CD8-positive, alpha-beta memory T cell (primary cell): ENCODE measurements around the gene WWP2. TPM values are rescaled to one million over a fixed set of nuclear protein-coding genes. Genes with fewer than 3 reads are reported as not detected.
"Not testable (repeated sequence)": the region's sequence is repeated elsewhere in the genome, so short reads cannot be mapped to it uniquely, and the experiment has no call there.

Source experiments
- CTCF ChIA-PET: fragments of 350-600 bp; sonication (Branson Sonifier 250); formaldehyde crosslinking; loops from one replicate; lab custom pipeline; 2021; ENCODE audit warnings: antibody characterized with exemption; lab: Charles Lee
- POLR2A ChIA-PET: fragments of 350-600 bp; sonication (Branson Sonifier 250); formaldehyde crosslinking; loops from one replicate; lab custom pipeline; 2021; ENCODE audit warnings: antibody characterized with exemption; lab: Charles Lee
- DNase-seq, 5 donors: peaks; one replicate each; pipeline versions ENCODE4 v3.0.0 to v3.0.0-alpha.2; 2020 to 2022; ENCODE audit warnings: mixed read lengths in 1 of 5
- H3K27ac ChIP-seq: one replicate; pipeline ENCODE4 v1.7.0; 2013; ENCODE audit warnings: low read depth, mild to moderate bottlenecking, low read length, moderate library complexity
- H3K27me3 ChIP-seq: 2 replicates; pipeline ENCODE4 v1.7.0; 2013; ENCODE audit warnings: low read length, mild to moderate bottlenecking; ENCODE audit not compliant: insufficient read depth, poor library complexity, severe bottlenecking
- H3K36me3 ChIP-seq: 2 replicates; pipeline ENCODE4 v1.7.0; 2013; ENCODE audit warnings: mild to moderate bottlenecking, low read length, moderate library complexity; ENCODE audit not compliant: insufficient read depth
- H3K4me1 ChIP-seq: 2 replicates; pipeline ENCODE4 v1.7.0; 2013; ENCODE audit warnings: mild to moderate bottlenecking, low read length, moderate library complexity; ENCODE audit not compliant: insufficient read depth
- H3K4me3 ChIP-seq: 2 replicates; pipeline ENCODE4 v1.7.0; 2013; ENCODE audit warnings: mild to moderate bottlenecking, low read length
- H3K9me3 ChIP-seq: 2 replicates; pipeline ENCODE4 v1.7.0; 2013; ENCODE audit warnings: mild to moderate bottlenecking, low read length
- H3K27ac Mint-ChIP-seq, 8 donors: one replicate each; pipeline ENCODE4 v1.8.0; 2020 to 2021; ENCODE audit warnings: mixed read lengths in 8 of 8, mild to moderate bottlenecking in 6 of 8, inconsistent platforms in 3 of 8, moderate library complexity in 3 of 8
- H3K27me3 Mint-ChIP-seq, 2 donors: one replicate each; pipeline ENCODE4 v1.8.0; 2020 to 2021; ENCODE audit warnings: mixed read lengths in 2 of 2, mild to moderate bottlenecking in 1 of 2, moderate library complexity in 1 of 2
- H3K36me3 Mint-ChIP-seq, 3 donors: one replicate each; pipeline ENCODE4 v1.8.0; 2020 to 2021; ENCODE audit warnings: mixed read lengths in 3 of 3, inconsistent platforms in 1 of 3, mild to moderate bottlenecking in 1 of 3
- H3K4me1 Mint-ChIP-seq, 3 donors: one replicate each; pipeline ENCODE4 v1.8.0; 2020 to 2021; ENCODE audit warnings: mixed read lengths in 3 of 3, inconsistent platforms in 1 of 3, mild to moderate bottlenecking in 1 of 3
- H3K4me3 Mint-ChIP-seq, 7 donors: one replicate each; pipeline ENCODE4 v1.8.0; 2020 to 2021; ENCODE audit warnings: mixed read lengths in 7 of 7, mild to moderate bottlenecking in 6 of 7, moderate library complexity in 4 of 7, inconsistent platforms in 2 of 7
- H3K9me3 Mint-ChIP-seq, 5 donors: one replicate each; pipeline ENCODE4 v1.8.0; 2020 to 2022; ENCODE audit warnings: mixed read lengths in 5 of 5, mild to moderate bottlenecking in 3 of 5, moderate library complexity in 2 of 5, inconsistent platforms in 1 of 5
- polyA plus RNA-seq: library from polyadenylated mRNA; unstranded; fragments of 300-500 nt; fragmentation: Illumina TruSeq; gene quantifications from one replicate; pipeline ENCODE4 v1.2.3, GENCODE V29; 2021
- total RNA-seq, 2 experiments: library from RNA; stranded (reverse); gene quantifications; one replicate each; pipeline ENCODE4 v1.2.3, GENCODE V29; 2021

Gene WWP2
- total and polyA plus RNA-seq, 3 experiments from 2014 or later, result 41.0 to 50.6 (median 46.3) TPM

DNA sequence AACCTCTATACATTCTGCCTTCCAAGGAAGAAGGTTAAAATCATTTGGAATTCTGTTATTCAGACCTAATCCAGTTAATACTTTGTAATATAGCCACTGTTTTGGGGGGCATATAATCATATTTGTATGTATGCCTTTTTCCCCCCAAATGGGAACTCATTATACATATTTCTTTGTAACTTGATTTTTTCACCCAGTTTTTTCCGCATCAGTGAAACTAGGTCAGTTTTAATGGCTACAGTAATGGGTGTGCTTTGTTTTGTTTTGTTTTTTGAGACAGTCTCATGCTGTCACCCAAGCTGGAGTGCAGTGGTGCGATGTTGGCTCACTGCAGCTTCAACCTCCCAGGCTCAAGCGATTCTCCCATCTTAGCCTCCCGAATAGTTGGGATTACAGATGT is 54.9 kb downstream of the WWP2 start:
- DNase-seq, result no peak
- no peaks in the 10 kb centered on the region for H3K27me3 ChIP-seq
- no peaks in the 10 kb centered on the region for H3K4me1 ChIP-seq
- H3K4me3 ChIP-seq, result no peak overlapping the region
- Mint-ChIP-seq H3K27me3 (no peaks in the 10 kb centered on the region), H3K36me3 (peaks cover 16 to 57% (median 26%) of the 10 kb centered on the region in 3 donors), H3K27ac (no peak overlapping the region), H3K4me1 (peaks cover under 1 to 5% (median 2%) of the 10 kb centered on the region in 3 donors), H3K4me3 (no peak overlapping the region), H3K9me3 (peaks cover 0 to 4% (median 0%) of the 10 kb centered on the region in 5 donors)
- no peaks in the 10 kb centered on the region for H3K9me3 ChIP-seq
- H3K36me3 ChIP-seq, result peaks cover 9% of the 10 kb centered on the region
- CTCF ChIA-PET, result interaction anchor here (0.6 kb wide), 1 partner anchor 9 kb away, joined by 3 read pairs; no protein-coding TSS in a partner anchor
- POLR2A ChIA-PET, result no interaction called here
- H3K27ac ChIP-seq, result no peak overlapping the region

- DNase-seq, result no peak
- Histone ChIP-seq H3K4me1 (no peaks in the 10 kb centered on the region), H3K27me3 (no peaks in the 10 kb centered on the region), H3K4me3 (no peak overlapping the region), H3K36me3 (peaks cover 4% of the 10 kb centered on the region), H3K9me3 (no peaks in the 10 kb centered on the region), H3K27ac (no peak overlapping the region)
- Mint-ChIP-seq H3K9me3 (peaks cover 0 to 4% (median 0%) of the 10 kb centered on the region in 5 donors), H3K4me3 (no peak overlapping the region), H3K36me3 (peaks cover 15 to 60% (median 26%) of the 10 kb centered on the region in 3 donors), H3K4me1 (peaks cover 1 to 6% (median 5%) of the 10 kb centered on the region in 3 donors), H3K27ac (peak overlapping the region in 1 of 8 donors; percentile 93), H3K27me3 (no peaks in the 10 kb centered on the region)
- CTCF ChIA-PET, result no interaction called here
- POLR2A ChIA-PET, result no interaction called here
Measured at GRCh38 chr16:69818891-69819545, 56.9 kb downstream of the WWP2 start.

DNA sequence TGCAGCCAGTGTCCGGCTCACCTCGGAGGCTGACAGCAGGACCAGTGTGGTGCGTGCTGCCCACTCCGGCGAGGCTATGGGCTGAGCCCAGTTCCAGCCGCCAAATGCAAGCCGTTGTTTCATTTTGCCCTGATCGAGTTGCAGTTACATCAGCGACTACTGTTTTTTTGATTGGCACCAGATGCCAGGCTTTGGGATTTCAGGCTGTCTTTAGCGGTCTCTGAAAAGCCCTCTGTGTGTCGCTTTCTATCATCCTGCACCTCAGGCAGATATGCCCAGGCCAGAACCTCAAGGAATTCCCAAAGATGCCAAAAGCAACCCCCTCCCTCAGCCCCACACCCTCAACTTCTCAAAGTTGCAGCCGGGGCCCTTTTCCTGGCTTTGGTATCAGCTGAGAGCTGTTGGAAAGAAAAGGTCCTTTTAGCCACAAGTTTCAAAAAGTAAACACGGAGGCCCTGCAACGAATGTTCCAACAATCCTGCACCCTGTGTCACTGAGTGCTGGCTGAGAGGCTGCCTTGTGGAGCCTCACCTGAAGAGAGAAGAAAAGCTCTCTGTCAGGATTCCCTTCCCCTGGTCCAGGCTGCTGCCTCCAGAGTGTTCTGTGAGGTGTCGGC is 58.9 kb downstream of the WWP2 start:
- H3K9me3 Mint-ChIP-seq, result peaks cover 0 to 4% (median 0%) of the 10 kb centered on the region in 5 donors
- peaks cover 1 to 6% (median 5%) of the 10 kb centered on the region in 3 donors for H3K4me1 Mint-ChIP-seq
- ChIA-PET POLR2A (no interaction called here), CTCF (no interaction called here)
- Histone ChIP-seq H3K27me3 (no peaks in the 10 kb centered on the region), H3K4me3 (no peak overlapping the region), H3K9me3 (no peaks in the 10 kb centered on the region), H3K36me3 (peaks cover 4% of the 10 kb centered on the region), H3K27ac (no peak overlapping the region), H3K4me1 (no peaks in the 10 kb centered on the region)
- H3K27ac Mint-ChIP-seq, result no peak overlapping the region
- no peak for DNase-seq
- no peak overlapping the region for H3K4me3 Mint-ChIP-seq
- H3K36me3 Mint-ChIP-seq, result peaks cover 17 to 52% (median 26%) of the 10 kb centered on the region in 3 donors
- no peaks in the 10 kb centered on the region for H3K27me3 Mint-ChIP-seq

- peaks cover 1 to 6% (median 5%) of the 10 kb centered on the region in 3 donors for H3K4me1 Mint-ChIP-seq
- H3K36me3 Mint-ChIP-seq, result peaks cover 17 to 48% (median 25%) of the 10 kb centered on the region in 3 donors
- no peaks in the 10 kb centered on the region for H3K27me3 ChIP-seq
- no peaks in the 10 kb centered on the region for H3K4me1 ChIP-seq
- H3K4me3 Mint-ChIP-seq, result no peak overlapping the region
- no peak overlapping the region for H3K27ac ChIP-seq
- H3K27me3 Mint-ChIP-seq, result no peaks in the 10 kb centered on the region
- peaks cover 0 to 4% (median 0%) of the 10 kb centered on the region in 5 donors for H3K9me3 Mint-ChIP-seq
- no peak overlapping the region for H3K27ac Mint-ChIP-seq
- DNase-seq, result no peak
- H3K9me3 ChIP-seq, result no peaks in the 10 kb centered on the region
- H3K4me3 ChIP-seq, result no peak overlapping the region
- peaks cover 4% of the 10 kb centered on the region for H3K36me3 ChIP-seq
- POLR2A ChIA-PET, result interaction anchor here (0.7 kb wide), 1 partner anchor 889 kb away, joined by 7 read pairs; no protein-coding TSS in a partner anchor
- CTCF ChIA-PET, result no interaction called here
Measured at GRCh38 chr16:69821844-69822173, 59.7 kb downstream of the WWP2 start.

- Mint-ChIP-seq H3K27ac (peak overlapping the region in 3 of 8 donors; percentile 9 to 27 (median 10)), H3K9me3 (peaks cover 0 to 4% (median 0%) of the 10 kb centered on the region in 5 donors), H3K4me3 (no peak overlapping the region), H3K27me3 (no peaks in the 10 kb centered on the region), H3K36me3 (peaks cover 18 to 49% (median 20%) of the 10 kb centered on the region in 3 donors), H3K4me1 (peaks cover 4 to 6% (median 5%) of the 10 kb centered on the region in 3 donors)
- Histone ChIP-seq H3K36me3 (peaks cover 4% of the 10 kb centered on the region), H3K4me3 (no peak overlapping the region), H3K4me1 (no peaks in the 10 kb centered on the region), H3K9me3 (no peaks in the 10 kb centered on the region), H3K27ac (no peak overlapping the region), H3K27me3 (no peaks in the 10 kb centered on the region)
- ChIA-PET POLR2A (interaction anchor here (0.7 kb wide), 1 partner anchor 889 kb away, joined by 7 read pairs; no protein-coding TSS in a partner anchor), CTCF (interaction anchor here (1.4 kb wide), 1 partner anchor 11 kb away, joined by 3 read pairs; no protein-coding TSS in a partner anchor)
- no peak for DNase-seq
Measured at GRCh38 chr16:69822174-69822935, 60.2 kb downstream of the WWP2 start.

- Mint-ChIP-seq H3K4me1 (peaks cover 3 to 6% (median 5%) of the 10 kb centered on the region in 3 donors), H3K27ac (peak overlapping the region in 3 of 8 donors; percentile 3 to 33 (median 21))
Measured at GRCh38 chr16:69823831-69824563, 61.9 kb downstream of the WWP2 start.

GRCh38 chr16:69824564-69825142 is 62.5 kb downstream of the WWP2 start:
- H3K27ac Mint-ChIP-seq, H3K4me3 ChIP-seq, H3K27me3 ChIP-seq, DNase-seq, H3K4me1 ChIP-seq, H3K36me3 ChIP-seq, H3K27me3 Mint-ChIP-seq, CTCF ChIA-PET, H3K9me3 Mint-ChIP-seq, H3K27ac ChIP-seq, H3K9me3 ChIP-seq, H3K4me3 Mint-ChIP-seq, H3K4me1 Mint-ChIP-seq: not testable (repeated sequence)
- H3K36me3 Mint-ChIP-seq, result peaks cover 0 to 56% (median 20%) of the 10 kb centered on the region in 3 donors
- POLR2A ChIA-PET, result interaction anchor here (0.7 kb wide), 1 partner anchor 9 kb away, joined by 3 read pairs; no protein-coding TSS in a partner anchor

More at GRCh38 chr16:69823831-69824563, 61.9 kb downstream of the WWP2 start:
- Histone ChIP-seq H3K4me3 (no peak overlapping the region), H3K36me3 (no peaks in the 10 kb centered on the region), H3K4me1 (no peaks in the 10 kb centered on the region), H3K27ac (no peak overlapping the region), H3K27me3 (no peaks in the 10 kb centered on the region), H3K9me3 (no peaks in the 10 kb centered on the region)
- ChIA-PET POLR2A (interaction anchor here (0.7 kb wide), 1 partner anchor 26 kb away, joined by 6 read pairs; no protein-coding TSS in a partner anchor), CTCF (interaction anchor here (1.4 kb wide), 1 partner anchor 12 kb away, joined by 3 read pairs; no protein-coding TSS in a partner anchor)
- Mint-ChIP-seq H3K9me3 (no peaks in the 10 kb centered on the region), H3K36me3 (peaks cover 5 to 54% (median 17%) of the 10 kb centered on the region in 3 donors), H3K27me3 (no peaks in the 10 kb centered on the region), H3K4me3 (no peak overlapping the region)
- DNase-seq, result no peak
